ENCODE data around the gene TGFBR2. TPM values are rescaled to one million over a fixed set of nuclear protein-coding genes. Genes with fewer than 3 reads are reported as not detected.

TGFBR2 gene
- total RNA-seq, 3 donors from 2014 or later: 205 to 281 (median 243) TPM

- Histone ChIP-seq H3K27ac (no peak overlapping the region), H3K9me3 (no peaks in the 10 kb centered on the region), H3K27me3 (no peaks in the 10 kb centered on the region), H3K4me1 (no peaks in the 10 kb centered on the region), H3K4me3 (no peak overlapping the region), H3K36me3 (peaks cover 6% of the 10 kb centered on the region)
- DNase-seq (ENCODE audit: low spot score in 2 of 2): no peak
- no peak for TF ChIP-seq POLR2AphosphoS5 (IDR thresholded peaks at IDR 0.05)
- TF ChIP-seq POLR2A (IDR thresholded peaks at IDR 0.05): no peak
- TF ChIP-seq, protein P1, sequence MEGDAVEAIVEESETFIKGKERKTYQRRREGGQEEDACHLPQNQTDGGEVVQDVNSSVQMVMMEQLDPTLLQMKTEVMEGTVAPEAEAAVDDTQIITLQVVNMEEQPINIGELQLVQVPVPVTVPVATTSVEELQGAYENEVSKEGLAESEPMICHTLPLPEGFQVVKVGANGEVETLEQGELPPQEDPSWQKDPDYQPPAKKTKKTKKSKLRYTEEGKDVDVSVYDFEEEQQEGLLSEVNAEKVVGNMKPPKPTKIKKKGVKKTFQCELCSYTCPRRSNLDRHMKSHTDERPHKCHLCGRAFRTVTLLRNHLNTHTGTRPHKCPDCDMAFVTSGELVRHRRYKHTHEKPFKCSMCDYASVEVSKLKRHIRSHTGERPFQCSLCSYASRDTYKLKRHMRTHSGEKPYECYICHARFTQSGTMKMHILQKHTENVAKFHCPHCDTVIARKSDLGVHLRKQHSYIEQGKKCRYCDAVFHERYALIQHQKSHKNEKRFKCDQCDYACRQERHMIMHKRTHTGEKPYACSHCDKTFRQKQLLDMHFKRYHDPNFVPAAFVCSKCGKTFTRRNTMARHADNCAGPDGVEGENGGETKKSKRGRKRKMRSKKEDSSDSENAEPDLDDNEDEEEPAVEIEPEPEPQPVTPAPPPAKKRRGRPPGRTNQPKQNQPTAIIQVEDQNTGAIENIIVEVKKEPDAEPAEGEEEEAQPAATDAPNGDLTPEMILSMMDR (IDR thresholded peaks at IDR 0.05): no peak
- intact Hi-C loops (cut with DNase I; ENCODE audit: low total_unique reads): no loop called here
Measured at GRCh38 chr3:30672287-30672735, 65.9 kb downstream of the TGFBR2 start.

DNA sequence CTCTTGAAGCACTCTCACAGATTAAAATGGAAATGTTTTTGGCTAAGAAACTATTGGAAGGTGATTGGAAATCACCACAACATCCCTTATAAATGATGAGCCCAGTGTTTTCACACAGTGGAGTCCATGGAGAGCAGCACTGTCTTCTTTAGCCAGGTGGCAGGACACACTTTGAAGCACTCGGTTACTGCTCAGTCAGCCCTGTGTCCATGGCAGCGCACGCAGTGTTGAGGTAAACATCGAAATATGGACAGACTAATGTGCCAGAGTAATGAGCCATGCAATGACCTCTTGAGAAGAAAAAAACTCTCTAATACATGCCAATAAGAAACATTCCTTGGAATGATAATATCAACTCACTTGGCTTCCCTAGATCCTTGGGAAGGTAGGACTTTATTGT is 66.6 kb downstream of the TGFBR2 start:
- H3K27ac ChIP-seq: peak overlapping the region in 1 of 2 donors; percentile 46
- H3K36me3 ChIP-seq: peaks cover 6% of the 10 kb centered on the region
- TF ChIP-seq POLR2AphosphoS5 (IDR thresholded peaks at IDR 0.05) (no peak), POLR2A (IDR thresholded peaks at IDR 0.05) (no peak)
- TF ChIP-seq, protein P1 (IDR thresholded peaks at IDR 0.05): no peak
- no peak overlapping the region for H3K4me3 ChIP-seq
- no peak for DNase-seq (ENCODE audit: low spot score in 2 of 2)
- intact Hi-C loops (cut with DNase I; ENCODE audit: low total_unique reads): no loop called here
- H3K9me3 ChIP-seq: no peaks in the 10 kb centered on the region
- no peaks in the 10 kb centered on the region for H3K4me1 ChIP-seq
- H3K27me3 ChIP-seq: no peaks in the 10 kb centered on the region

DNA sequence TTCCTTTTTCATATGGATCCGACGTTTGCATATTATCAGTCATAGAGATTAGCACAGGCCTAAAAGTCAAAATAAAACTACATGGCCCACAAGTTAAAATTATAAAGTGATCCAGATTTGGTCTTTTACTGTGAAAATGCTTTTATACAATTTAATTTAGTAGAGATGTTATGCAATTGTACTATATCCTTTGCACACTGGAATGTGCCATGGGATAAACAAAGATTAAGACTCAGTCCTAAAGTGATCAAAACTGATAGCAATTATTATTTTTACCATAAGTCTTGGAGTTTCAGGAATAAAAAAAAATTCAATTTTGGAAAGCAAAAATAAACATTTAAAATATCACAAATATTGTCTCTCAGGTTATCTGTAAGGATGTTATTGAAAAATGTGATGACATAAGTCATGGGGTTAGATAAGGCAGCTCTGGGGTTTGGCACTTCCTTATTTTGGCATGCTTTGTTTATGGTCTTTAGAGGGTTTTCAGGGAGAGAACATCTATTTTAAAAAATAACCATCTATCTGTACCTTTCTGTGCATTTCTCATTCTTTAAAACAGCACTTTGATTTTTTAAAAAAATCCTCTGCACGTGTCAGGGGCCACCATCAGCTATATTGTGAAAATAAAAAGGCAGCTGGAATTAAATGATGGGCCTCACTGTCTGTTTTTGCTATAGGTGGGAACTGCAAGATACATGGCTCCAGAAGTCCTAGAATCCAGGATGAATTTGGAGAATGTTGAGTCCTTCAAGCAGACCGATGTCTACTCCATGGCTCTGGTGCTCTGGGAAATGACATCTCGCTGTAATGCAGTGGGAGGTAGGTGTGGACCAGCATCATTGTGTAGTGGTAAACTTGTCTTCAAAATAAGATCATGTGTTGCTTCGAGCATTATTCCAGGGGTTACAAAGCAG is 67.3 kb downstream of the TGFBR2 start:
- H3K4me1 ChIP-seq: no peaks in the 10 kb centered on the region
- no peaks in the 10 kb centered on the region for H3K27me3 ChIP-seq
- H3K36me3 ChIP-seq: peaks cover 6% of the 10 kb centered on the region
- intact Hi-C loops (cut with DNase I; ENCODE audit: low total_unique reads): no loop called here
- peak overlapping the region in 1 of 2 donors; percentile 21 for H3K27ac ChIP-seq
- TF ChIP-seq POLR2AphosphoS5 (IDR thresholded peaks at IDR 0.05) (no peak), POLR2A (IDR thresholded peaks at IDR 0.05) (no peak)
- TF ChIP-seq, protein P1 (IDR thresholded peaks at IDR 0.05): no peak
- no peak overlapping the region for H3K4me3 ChIP-seq
- no peaks in the 10 kb centered on the region for H3K9me3 ChIP-seq
- no peak for DNase-seq (ENCODE audit: low spot score in 2 of 2)

DNA sequence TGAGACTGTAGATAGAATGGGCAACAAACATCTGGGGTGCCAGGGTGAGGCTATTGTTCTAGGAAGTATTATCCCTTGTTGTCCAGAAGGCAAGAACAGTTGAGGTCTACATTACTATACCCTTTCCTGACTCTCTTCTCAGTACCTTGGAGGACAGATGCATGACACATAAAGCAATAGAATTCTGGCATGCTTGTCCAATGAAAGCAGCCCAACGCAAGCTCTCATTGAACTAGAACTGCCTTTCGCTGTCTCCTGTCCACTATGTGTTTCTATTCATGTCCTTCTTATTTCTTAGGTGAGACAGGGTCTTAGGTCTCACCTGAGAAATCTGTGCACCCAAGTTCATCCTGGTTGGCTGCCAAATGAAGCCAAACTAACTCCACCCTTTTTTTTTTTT is 68.6 kb downstream of the TGFBR2 start:
- Histone ChIP-seq H3K4me1 (no peaks in the 10 kb centered on the region), H3K36me3 (peaks cover 6% of the 10 kb centered on the region)
- intact Hi-C loops (cut with DNase I; ENCODE audit: low total_unique reads): no loop called here

More for the DNA sequence above, 68.6 kb downstream of the TGFBR2 start:
- TF ChIP-seq POLR2A (IDR thresholded peaks at IDR 0.05) (no peak), POLR2AphosphoS5 (IDR thresholded peaks at IDR 0.05) (no peak)
- TF ChIP-seq, protein P1 (IDR thresholded peaks at IDR 0.05): no peak
- Histone ChIP-seq H3K27me3 (no peaks in the 10 kb centered on the region), H3K27ac (no peak overlapping the region), H3K9me3 (no peaks in the 10 kb centered on the region), H3K4me3 (no peak overlapping the region)
- no peak for DNase-seq (ENCODE audit: low spot score in 2 of 2)
